ENCODE results near the gene PLA2G2E.
"Not testable (repeated sequence)": the region's sequence is repeated elsewhere in the genome, so short reads cannot be mapped to it uniquely, and the experiment has no call there.

DNA sequence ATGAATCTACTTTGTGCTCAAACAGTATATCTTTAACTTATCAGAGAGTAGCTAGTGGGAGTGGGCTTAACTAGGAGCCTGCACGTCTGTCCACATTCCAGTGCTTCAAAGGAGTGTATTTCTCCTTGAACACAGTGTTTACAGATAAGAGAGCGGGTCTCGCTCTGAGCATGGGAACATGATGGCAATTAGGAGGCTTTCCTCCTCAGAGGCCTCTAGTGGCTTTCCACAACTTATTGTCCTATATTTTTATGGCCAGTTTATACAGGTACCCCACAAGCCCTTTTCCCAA lies 3.7 kb upstream of the PLA2G2E start:
- TF ChIP-seq ZNF274 (IDR thresholded peaks at IDR 0.05; ENCODE audit: low read depth, low read length); YY1 (IDR thresholded peaks at IDR 0.05; ENCODE audit: insufficient read depth, insufficient read length); SUZ12 (IDR thresholded peaks at IDR 0.05; ENCODE audit: extremely low read depth, insufficient read depth, insufficient read length): not testable (repeated sequence)

Data from NT2/D1 (cell line).